Endothelial cell of hepatic sinusoid (primary cell): Measurements from ENCODE around the gene NUTF2.

Experiments
- in situ Hi-C: cut with HindIII; loops from 2 replicates; pipeline ENCODE4 v1.10.0; 2017; ENCODE audit warnings: low sequenced_read_pairs

The NUTF2 gene

GRCh38 chr16:67846320-67847063 lies at the start of gene NUTF2:
NUTF2 (plus strand) TSS chr16:67846933; CDS start chr16:67865131, 18,198 bp downstream.
- in situ Hi-C loops = no loop called here

GRCh38 chr16:67800338-67800926 lies 46.3 kb upstream of the NUTF2 start:
- in situ Hi-C loops = no loop called here

- in situ Hi-C loops = no loop called here
Measured at GRCh38 chr16:67801241-67801640, 45.5 kb upstream of the NUTF2 start.

GRCh38 chr16:67801883-67802282 lies 44.9 kb upstream of the NUTF2 start:
- in situ Hi-C loops = no loop called here

- in situ Hi-C loops = no loop called here
Measured at GRCh38 chr16:67803894-67804293, 42.8 kb upstream of the NUTF2 start.

- in situ Hi-C loops = no loop called here
Measured at GRCh38 chr16:67804853-67805542, 41.7 kb upstream of the NUTF2 start.

- in situ Hi-C loops = no loop called here
Measured at GRCh38 chr16:67805718-67806427, 40.9 kb upstream of the NUTF2 start.

GRCh38 chr16:67806428-67807147 lies 40.1 kb upstream of the NUTF2 start, which contains the start of the genes RANBP10 and TSNAXIP1:
RANBP10 (minus strand) TSS chr16:67806560; CDS start chr16:67806536, 24 bp downstream.
TSNAXIP1 (plus strand) TSS chr16:67806889; CDS start chr16:67807150, 261 bp downstream.
- in situ Hi-C loops = no loop called here

- in situ Hi-C loops = no loop called here
Measured at GRCh38 chr16:67807148-67807682, 39.5 kb upstream of the NUTF2 start.

GRCh38 chr16:67811899-67812298 lies 34.8 kb upstream of the NUTF2 start:
- in situ Hi-C loops = no loop called here

GRCh38 chr16:67814567-67814966 lies 32.2 kb upstream of the NUTF2 start:
- in situ Hi-C loops = no loop called here

GRCh38 chr16:67820608-67821259 lies 26.0 kb upstream of the NUTF2 start:
- in situ Hi-C loops = loop anchor here (5.0 kb wide), 4 partner anchors 42 to 103 kb away; partner anchors contain the start of gene GFOD2

- in situ Hi-C loops = loop anchor here (5.0 kb wide), 4 partner anchors 40 to 105 kb away; partner anchors contain the start of gene GFOD2
Measured at GRCh38 chr16:67822511-67822910, 24.2 kb upstream of the NUTF2 start.

- in situ Hi-C loops = no loop called here
Measured at GRCh38 chr16:67825119-67825518, 21.6 kb upstream of the NUTF2 start.

- in situ Hi-C loops = no loop called here
Measured at GRCh38 chr16:67825906-67826305, 20.8 kb upstream of the NUTF2 start.

- in situ Hi-C loops = no loop called here
Measured at GRCh38 chr16:67828651-67829050, 18.1 kb upstream of the NUTF2 start.

- in situ Hi-C loops = no loop called here
Measured at GRCh38 chr16:67833030-67833414, 13.7 kb upstream of the NUTF2 start.

GRCh38 chr16:67833415-67834241 lies 13.1 kb upstream of the NUTF2 start:
- in situ Hi-C loops = no loop called here

GRCh38 chr16:67834242-67834614 lies 12.5 kb upstream of the NUTF2 start:
- in situ Hi-C loops = no loop called here
